Measurements from ENCODE around the gene CLIP3. TPM values are rescaled to one million over a fixed set of nuclear protein-coding genes. Genes with fewer than 3 reads are reported as not detected.

Gene CLIP3
- total and polyA plus RNA-seq, 2 donors (not counting 1 experiment from before 2014, with no cell fraction given) = 14.7 to 19.8 TPM

- DNase-seq (ENCODE audit: low read depth in 2 of 2) = no peak
- Histone ChIP-seq H3K27ac (ENCODE audit: insufficient read depth, low read length) (no peak overlapping the region), H3K9me3 (ENCODE audit: control insufficient read depth, insufficient read depth, low read depth, low read length) (no peaks in the 10 kb centered on the region), H3K4me2 (ENCODE audit: extremely low read depth, insufficient read depth, low read length) (no peak overlapping the region), H3K27me3 (ENCODE audit: control insufficient read depth, insufficient read depth, low read length) (no peaks in the 10 kb centered on the region), H3K9ac (ENCODE audit: insufficient read depth, low read length) (no peak overlapping the region), H3K4me3 (replicated peaks in 1 of 4; ENCODE audit: control extremely low read depth in 1 of 4, insufficient read depth in 1 of 4, low read depth in 3 of 4, low read length in 4 of 4) (no peak overlapping the region), H2AFZ (ENCODE audit: low read length) (no peak overlapping the region), H3K36me3 (ENCODE audit: control insufficient read depth, insufficient read depth, low read length) (peaks cover 21% of the 10 kb centered on the region), H3K79me2 (ENCODE audit: control insufficient read depth, insufficient read depth, low read length) (no peaks in the 10 kb centered on the region), H4K20me1 (ENCODE audit: control insufficient read depth, extremely low read depth, insufficient read depth, low read length) (no peaks in the 10 kb centered on the region), H3K4me1 (ENCODE audit: control insufficient read depth, extremely low read depth, insufficient read depth, low read length) (no peaks in the 10 kb centered on the region)
- TF ChIP-seq CTCF (conservative IDR thresholded peaks at IDR 0.05 in 1 of 2, IDR thresholded peaks at IDR 0.05 in 1 of 2; ENCODE audit: low read depth in 1 of 2, low read length in 2 of 2) = no peak
- TF ChIP-seq EZH2 (IDR thresholded peaks at IDR 0.05; ENCODE audit: low read length, missing control alignments) = no peak
These were observed 7.1 kb downstream of the CLIP3 start for GRCh38 chr19:36025541-36025940.

GRCh38 chr19:36023432-36023831 lies 9.2 kb downstream of the CLIP3 start:
- H4K20me1 ChIP-seq (ENCODE audit: control insufficient read depth, extremely low read depth, insufficient read depth, low read length) = no peaks in the 10 kb centered on the region
- H3K27me3 ChIP-seq (ENCODE audit: control insufficient read depth, insufficient read depth, low read length) = no peaks in the 10 kb centered on the region
- peaks cover 27% of the 10 kb centered on the region for H3K36me3 ChIP-seq (ENCODE audit: control insufficient read depth, insufficient read depth, low read length)
- no peak overlapping the region for H3K9ac ChIP-seq (ENCODE audit: insufficient read depth, low read length)
- DNase-seq (ENCODE audit: low read depth in 2 of 2) = no peak
- no peak overlapping the region for H3K27ac ChIP-seq (ENCODE audit: insufficient read depth, low read length)
- no peaks in the 10 kb centered on the region for H3K79me2 ChIP-seq (ENCODE audit: control insufficient read depth, insufficient read depth, low read length)
- no peaks in the 10 kb centered on the region for H3K9me3 ChIP-seq (ENCODE audit: control insufficient read depth, insufficient read depth, low read depth, low read length)
- H3K4me1 ChIP-seq (ENCODE audit: control insufficient read depth, extremely low read depth, insufficient read depth, low read length) = no peaks in the 10 kb centered on the region
- no peak overlapping the region for H3K4me3 ChIP-seq (replicated peaks in 1 of 4; ENCODE audit: control extremely low read depth in 1 of 4, insufficient read depth in 1 of 4, low read depth in 3 of 4, low read length in 4 of 4)
- H3K4me2 ChIP-seq (ENCODE audit: extremely low read depth, insufficient read depth, low read length) = no peak overlapping the region
- TF ChIP-seq EZH2 (IDR thresholded peaks at IDR 0.05; ENCODE audit: low read length, missing control alignments) = no peak
- no peak for TF ChIP-seq CTCF (conservative IDR thresholded peaks at IDR 0.05 in 1 of 2, IDR thresholded peaks at IDR 0.05 in 1 of 2; ENCODE audit: low read depth in 1 of 2, low read length in 2 of 2)
- no peak overlapping the region for H2AFZ ChIP-seq (ENCODE audit: low read length)

- Histone ChIP-seq H2AFZ (ENCODE audit: low read length) (no peak overlapping the region), H3K27me3 (ENCODE audit: control insufficient read depth, insufficient read depth, low read length) (no peaks in the 10 kb centered on the region), H3K4me2 (ENCODE audit: extremely low read depth, insufficient read depth, low read length) (no peak overlapping the region), H3K27ac (ENCODE audit: insufficient read depth, low read length) (no peak overlapping the region), H3K79me2 (ENCODE audit: control insufficient read depth, insufficient read depth, low read length) (no peaks in the 10 kb centered on the region), H3K4me3 (replicated peaks in 1 of 4; ENCODE audit: control extremely low read depth in 1 of 4, insufficient read depth in 1 of 4, low read depth in 3 of 4, low read length in 4 of 4) (no peak overlapping the region), H4K20me1 (ENCODE audit: control insufficient read depth, extremely low read depth, insufficient read depth, low read length) (no peaks in the 10 kb centered on the region), H3K36me3 (ENCODE audit: control insufficient read depth, insufficient read depth, low read length) (peaks cover 25% of the 10 kb centered on the region), H3K4me1 (ENCODE audit: control insufficient read depth, extremely low read depth, insufficient read depth, low read length) (peaks cover 6% of the 10 kb centered on the region), H3K9me3 (ENCODE audit: control insufficient read depth, insufficient read depth, low read depth, low read length) (no peaks in the 10 kb centered on the region), H3K9ac (ENCODE audit: insufficient read depth, low read length) (no peak overlapping the region)
- no peak for DNase-seq (ENCODE audit: low read depth in 2 of 2)
- TF ChIP-seq CTCF (conservative IDR thresholded peaks at IDR 0.05 in 1 of 2, IDR thresholded peaks at IDR 0.05 in 1 of 2; ENCODE audit: low read depth in 1 of 2, low read length in 2 of 2) (no peak), EZH2 (IDR thresholded peaks at IDR 0.05; ENCODE audit: low read length, missing control alignments) (no peak)
These were observed 13.5 kb downstream of the CLIP3 start for GRCh38 chr19:36019061-36019670.

Measured in fibroblast of lung (primary cell).